SK-N-SH (cell line): ENCODE data around the gene BOC. TPM values are rescaled to one million over a fixed set of nuclear protein-coding genes. Genes with fewer than 3 reads are reported as not detected.
A peak's percentile ranks its signal among the peaks of the same experiment; 100 is the strongest.

Experiments used
- CTCF ChIA-PET: fragments of 300-600, 350-600 bp; formaldehyde crosslinking; extraction: SDS; loops from one replicate; lab custom pipeline; 2021; lab: Yijun Ruan, JAX
- POLR2A ChIA-PET: fragments of 350-600 bp; sonication (Branson Sonifier 250); formaldehyde crosslinking; extraction: SDS; loops from one replicate; lab custom pipeline; 2020; ENCODE audit warnings: antibody characterized with exemption, inconsistent platforms; lab: Yijun Ruan, JAX
- DNase-seq: peaks from one replicate; pipeline ENCODE4 v3.0.0; 2012
- H2AFZ ChIP-seq: fragments of 200-600 bp; sonication (generic); 2 replicates; pipeline ENCODE4 v1.8.1; 2016; ENCODE audit warnings: antibody characterized with exemption, mild to moderate bottlenecking, low read depth
- H3F3A ChIP-seq: fragments of 200-600 bp; sonication (generic); replicated peaks from 2 replicates; pipeline ENCODE3; 2016; ENCODE audit warnings: antibody characterized with exemption, mild to moderate bottlenecking; ENCODE audit not compliant: insufficient read depth
- H3K27ac ChIP-seq, 2 experiments: fragments of 200-500 bp in 1 of 2; fragments of 200-600 bp in 1 of 2; sonication (Bioruptor generic) in 1 of 2; sonication (generic), shearing (Covaris generic) in 1 of 2; 2 replicates each; pipeline versions ENCODE4 v1.5.1 to v1.6.1; 2014 to 2016; ENCODE audit warnings: low read depth in 2 of 2, inconsistent platforms in 1 of 2, low read length in 1 of 2, mild to moderate bottlenecking in 1 of 2, mixed read lengths in 1 of 2
- H3K27me3 ChIP-seq: fragments of 200-600 bp; sonication (generic), shearing (Covaris generic); 2 replicates; pipeline ENCODE4 v1.6.1; 2016; ENCODE audit warnings: mixed run types; ENCODE audit not compliant: insufficient read depth
- H3K36me3 ChIP-seq, 2 experiments: fragments of 200-500 bp in 1 of 2; fragments of 200-600 bp in 1 of 2; sonication (Bioruptor generic) in 1 of 2; sonication (generic) in 1 of 2; replicated peaks in 1 of 2; 2 replicates each; pipeline versions ENCODE3 to v1.5.1; 2014 to 2016; ENCODE audit warnings: low read length in 1 of 2, mild to moderate bottlenecking in 1 of 2; ENCODE audit not compliant: insufficient read depth in 2 of 2, control insufficient read depth in 1 of 2
- H3K4me1 ChIP-seq, 2 experiments: fragments of 200-500 bp in 1 of 2; fragments of 200-600 bp in 1 of 2; sonication (Bioruptor generic) in 1 of 2; sonication (generic), shearing (Covaris generic) in 1 of 2; 2 replicates each; pipeline versions ENCODE4 v1.5.1 to v1.6.1; 2014 to 2016; ENCODE audit warnings: low read depth in 1 of 2, low read length in 1 of 2, mixed run types in 1 of 2; ENCODE audit not compliant: insufficient read depth in 2 of 2, control insufficient read depth in 1 of 2
- H3K4me2 ChIP-seq: fragments of 200-600 bp; sonication (generic), shearing (Covaris generic); 2 replicates; pipeline ENCODE4 v1.6.1; 2017; ENCODE audit warnings: mixed run types
- H3K4me3 ChIP-seq, 2 experiments: fragments of 200-500 bp in 1 of 2; fragments of 200-600 bp in 1 of 2; sonication (Bioruptor generic) in 1 of 2; sonication (generic), shearing (Covaris generic) in 1 of 2; 2 replicates each; pipeline versions ENCODE4 v1.5.1 to v1.8.1; 2014 to 2016; ENCODE audit warnings: low read depth in 2 of 2, inconsistent platforms in 1 of 2, low read length in 1 of 2, mild to moderate bottlenecking in 1 of 2, mixed read lengths in 1 of 2, moderate library complexity in 1 of 2
- H3K79me2 ChIP-seq: fragments of 200-600 bp; sonication (generic); 2 replicates; pipeline ENCODE4 v1.8.1; 2017; ENCODE audit warnings: mild to moderate bottlenecking; ENCODE audit not compliant: insufficient read depth
- H3K9ac ChIP-seq: fragments of 200-600 bp; sonication (generic); 2 replicates; pipeline ENCODE4 v1.6.1; 2017; ENCODE audit warnings: mixed run types
- H3K9me2 ChIP-seq: fragments of 200-600 bp; sonication (generic); 2 replicates; pipeline ENCODE4 v1.6.1; 2017; ENCODE audit warnings: mixed run types
- H3K9me3 ChIP-seq: fragments of 200-600 bp; sonication (generic); 2 replicates; pipeline ENCODE4 v1.6.1; 2017; ENCODE audit warnings: mixed run types, mild to moderate bottlenecking, moderate library complexity
- H4K20me1 ChIP-seq: fragments of 200-600 bp; sonication (generic); 2 replicates; pipeline ENCODE4 v1.6.1; 2017; ENCODE audit warnings: mild to moderate bottlenecking, mixed run types; ENCODE audit not compliant: insufficient read depth
- CHD2 ChIP-seq: fragments of 150-350 bp; IDR thresholded peaks from 2 replicates; pipeline ENCODE4 v1.6.1; 2018; ENCODE audit warnings: low read length; ENCODE audit not compliant: partially characterized antibody
- CTCF ChIP-seq: fragments of 200-600 bp; sonication (generic); IDR thresholded peaks from 2 replicates; pipeline ENCODE4 v1.6.1; 2017; ENCODE audit warnings: antibody characterized with exemption, mild to moderate bottlenecking, moderate library complexity
- EP300 ChIP-seq, 2 experiments: IDR thresholded peaks; 2 replicates each; pipeline versions ENCODE4 v1.4.0 to v1.6.1; 2012; ENCODE audit warnings: borderline replicate concordance in 1 of 2, low read depth in 1 of 2, low read length in 1 of 2
- FOSL2 ChIP-seq: IDR thresholded peaks from 2 replicates; pipeline ENCODE4 v1.4.0; 2012; ENCODE audit warnings: low read depth, mild to moderate bottlenecking, moderate library complexity, borderline replicate concordance
- FOXM1 ChIP-seq: IDR thresholded peaks from 2 replicates; pipeline ENCODE4 v1.4.0; 2012; ENCODE audit warnings: low read depth, mild to moderate bottlenecking
- GATA2 ChIP-seq: sonication (generic); formaldehyde crosslinking; IDR thresholded peaks from 2 replicates; pipeline ENCODE4 v1.5.0; 2020; ENCODE audit warnings: mild to moderate bottlenecking, missing genetic modification reagents
- MEF2A ChIP-seq: IDR thresholded peaks from 2 replicates; pipeline ENCODE4 v1.4.0; 2012; ENCODE audit warnings: low read depth, borderline replicate concordance
- NRF1 ChIP-seq: IDR thresholded peaks from 2 replicates; pipeline ENCODE4 v1.6.1; 2012; ENCODE audit warnings: low read depth, mild to moderate bottlenecking, low read length
- POLR2AphosphoS5 ChIP-seq: IDR thresholded peaks from 2 replicates; pipeline ENCODE4 v1.6.1; 2012; ENCODE audit warnings: low read depth, low read length
- RAD21 ChIP-seq: IDR thresholded peaks from 2 replicates; pipeline ENCODE4 v1.6.1; 2012; ENCODE audit warnings: mild to moderate bottlenecking, low read length
- REST ChIP-seq: IDR thresholded peaks from 2 replicates; pipeline ENCODE4 v1.6.1; 2012; ENCODE audit warnings: mild to moderate bottlenecking, low read depth, low read length, moderate library complexity
- RFX5 ChIP-seq: IDR thresholded peaks from 2 replicates; pipeline ENCODE4 v1.6.1; 2012; ENCODE audit warnings: mild to moderate bottlenecking, improper control_type of control experiment, low read length
- RXRA ChIP-seq: IDR thresholded peaks from 2 replicates; pipeline ENCODE4 v1.4.0; 2012; ENCODE audit warnings: low read depth, mild to moderate bottlenecking, borderline replicate concordance
- TEAD4 ChIP-seq: IDR thresholded peaks from 2 replicates; pipeline ENCODE4 v1.4.0; 2012; ENCODE audit warnings: mild to moderate bottlenecking, borderline replicate concordance; ENCODE audit not compliant: insufficient read depth
- USF1 ChIP-seq: IDR thresholded peaks from 2 replicates; pipeline ENCODE4 v1.4.0; 2012; ENCODE audit warnings: low read depth, borderline replicate concordance
- USF2 ChIP-seq: fragments of 150-350 bp; IDR thresholded peaks from 2 replicates; pipeline ENCODE4 v1.6.1; 2017; ENCODE audit warnings: antibody characterized with exemption, low read length, low read depth, borderline replicate concordance
- YY1 ChIP-seq: IDR thresholded peaks from 2 replicates; pipeline ENCODE4 v1.4.0; 2012; ENCODE audit warnings: low read depth, mild to moderate bottlenecking
- ZBTB33 ChIP-seq: IDR thresholded peaks from 2 replicates; pipeline ENCODE4 v1.4.0; 2012; ENCODE audit warnings: low read depth, borderline replicate concordance
- WGBS: methylation state at CpG from one replicate; pipeline ENCODE4 v1.1.6; 2017; ENCODE audit warnings: low lambda C conversion rate; 5-methylcytosine and 5-hydroxymethylcytosine counted together
- polyA plus RNA-seq, 3 experiments: library from polyadenylated mRNA; depleted of rRNA; stranded (reverse); fragments of >200 nt; gene quantifications; 2 replicates each; pipeline ENCODE4 v1.2.3, GENCODE V29; 2012

Gene BOC
- polyA plus RNA-seq, 1 of the 3 experiments (the other 2 are of a cell fraction): 6.6 TPM

- ChIA-PET CTCF (interaction anchor here (0.9 to 1.3 kb wide), 2 partner anchors 14 to 24 kb away, joined by 3 read pairs; no protein-coding TSS in a partner anchor), POLR2A (no interaction called here)
- Histone ChIP-seq H3K36me3 (no peaks in the 10 kb centered on the region), H3K27me3 (no peaks in the 10 kb centered on the region), H3K4me1 (peaks cover 12 to 57% of the 10 kb centered on the region in 2 experiments; a peak in 3 of 4 replicates), H3K9me3 (no peaks in the 10 kb centered on the region), H3K79me2 (no peaks in the 10 kb centered on the region), H3F3A (peaks cover 11% of the 10 kb centered on the region), H2AFZ (no peak overlapping the region), H3K4me2 (no peak overlapping the region), H3K9me2 (no peaks in the 10 kb centered on the region), H4K20me1 (no peaks in the 10 kb centered on the region), H3K27ac (peak overlapping the region in 1 of 2 experiments; percentile 95; a peak in 2 of 4 replicates), H3K9ac (no peak overlapping the region), H3K4me3 (no peak overlapping the region)
- no peak for TF ChIP-seq CTCF
- TF ChIP-seq CHD2: no peak
- no peak for TF ChIP-seq FOSL2
- no peak for TF ChIP-seq GATA2 (CRISPR knock-in tag)
- TF ChIP-seq USF2: no peak
- TF ChIP-seq RFX5: no peak
- TF ChIP-seq NRF1: no peak
- no peak for TF ChIP-seq RAD21
- no peak for TF ChIP-seq POLR2AphosphoS5
- TF ChIP-seq RXRA: no peak
- no peak for TF ChIP-seq USF1
- TF ChIP-seq YY1: no peak
- TF ChIP-seq ZBTB33: no peak
- TF ChIP-seq REST: no peak
- no peak for TF ChIP-seq EP300 (IDR thresholded peaks at IDR 0.05; ENCODE audit: borderline replicate concordance in 1 of 2, low read depth in 1 of 2, low read length in 1 of 2)
- TF ChIP-seq MEF2A: no peak
- TF ChIP-seq FOXM1: no peak
- TF ChIP-seq TEAD4: no peak
- no peak for DNase-seq
- WGBS: 81% methylated on average over 6 of the region's 6 CpGs
Observed at GRCh38 chr3:113169891-113170452, 41.4 kb upstream of the BOC start.
